ENCODE data around the gene UGDH.
A peak's percentile ranks its signal among the peaks of the same experiment; 100 is the strongest.
"Not testable (repeated sequence)": the region's sequence is repeated elsewhere in the genome, so short reads cannot be mapped to it uniquely, and the experiment has no call there.

UGDH gene

GRCh38 chr4:39530682-39531081 lies 3.4 kb upstream of the UGDH start:
- no peak for DNase-seq (ENCODE audit: insufficient read length, low spot score)
- no peak for FAIRE-seq

DNA sequence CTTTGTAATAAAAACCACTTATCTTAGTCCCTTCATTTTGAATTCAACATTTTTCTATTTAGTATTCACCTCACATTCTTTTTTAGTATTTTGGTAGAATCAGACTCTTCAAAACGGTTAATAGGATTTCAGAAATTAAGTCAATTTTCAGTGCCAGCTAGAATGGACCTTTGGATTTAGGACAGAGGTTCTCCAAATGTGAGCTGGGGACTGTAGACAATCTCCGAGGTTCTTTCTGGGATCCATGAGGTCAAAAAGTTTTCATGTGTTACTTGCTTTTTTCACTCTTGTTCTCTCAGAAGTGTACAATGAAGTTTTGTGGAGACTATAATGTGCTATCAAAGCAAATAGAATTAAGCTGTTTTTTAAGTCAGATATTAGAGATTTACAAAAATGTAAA lies 2.3 kb upstream of the UGDH start:
- DNase-seq (ENCODE audit: insufficient read length, low spot score) (no peak), FAIRE-seq (no peak)

DNA sequence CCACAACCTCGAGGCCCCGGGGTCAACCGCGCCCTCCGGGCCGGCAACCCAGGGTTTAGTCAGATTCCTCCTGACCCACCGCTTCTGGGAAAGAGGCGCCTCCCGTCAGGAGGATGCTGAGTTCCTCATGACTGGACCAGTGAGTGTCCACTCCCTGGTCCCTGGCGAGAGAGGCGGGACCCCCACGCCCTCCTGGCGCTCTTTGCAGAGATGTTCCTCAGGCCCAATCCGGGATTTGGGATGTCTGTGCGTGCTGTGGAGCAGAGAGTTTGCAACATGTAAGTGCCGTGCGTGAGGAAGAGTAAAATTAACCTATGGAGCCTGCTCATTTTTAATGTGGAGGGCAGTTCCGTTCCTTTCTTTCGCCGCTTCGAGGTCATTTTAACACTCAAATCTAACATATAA lies 824 bp upstream of the UGDH start:
- no peak for FAIRE-seq
- DNase-seq (ENCODE audit: insufficient read length, low spot score), result no peak

GRCh38 chr4:39526765-39527295 lies 409 bp downstream of the UGDH start:
- no peak for FAIRE-seq
- DNase-seq (ENCODE audit: insufficient read length, low spot score), result peak; percentile 38

GRCh38 chr4:39525822-39526690 lies 1.2 kb downstream of the UGDH start:
- FAIRE-seq (no peak), DNase-seq (ENCODE audit: insufficient read length, low spot score) (no peak)

GRCh38 chr4:39524161-39524957 lies 2.9 kb downstream of the UGDH start:
- no peak for DNase-seq (ENCODE audit: insufficient read length, low spot score)
- no peak for FAIRE-seq

DNA sequence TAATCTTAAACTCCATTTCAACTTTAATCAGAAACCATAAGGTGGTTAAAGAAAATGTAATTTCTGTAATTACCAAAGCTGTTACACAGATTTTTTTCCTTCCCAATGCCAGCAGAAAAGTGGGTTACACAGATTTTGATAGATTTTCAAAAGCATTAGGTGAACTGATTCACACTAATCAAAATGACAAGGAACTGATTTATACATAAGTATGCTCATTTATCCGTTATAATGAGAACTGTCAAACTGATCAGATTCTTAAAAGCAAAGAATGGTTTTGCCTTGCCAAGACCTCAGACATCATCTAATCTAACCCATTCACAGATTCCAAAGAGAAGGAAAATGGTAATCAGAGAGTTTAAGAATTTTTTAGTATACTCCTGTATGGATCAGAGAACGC lies 5.2 kb downstream of the UGDH start:
- no peak for FAIRE-seq
- no peak for DNase-seq (ENCODE audit: insufficient read length, low spot score)

- no peak for FAIRE-seq
- peak; percentile 61 for DNase-seq (ENCODE audit: insufficient read length, low spot score)
These were observed 5.9 kb downstream of the UGDH start for GRCh38 chr4:39521253-39521919.

DNA sequence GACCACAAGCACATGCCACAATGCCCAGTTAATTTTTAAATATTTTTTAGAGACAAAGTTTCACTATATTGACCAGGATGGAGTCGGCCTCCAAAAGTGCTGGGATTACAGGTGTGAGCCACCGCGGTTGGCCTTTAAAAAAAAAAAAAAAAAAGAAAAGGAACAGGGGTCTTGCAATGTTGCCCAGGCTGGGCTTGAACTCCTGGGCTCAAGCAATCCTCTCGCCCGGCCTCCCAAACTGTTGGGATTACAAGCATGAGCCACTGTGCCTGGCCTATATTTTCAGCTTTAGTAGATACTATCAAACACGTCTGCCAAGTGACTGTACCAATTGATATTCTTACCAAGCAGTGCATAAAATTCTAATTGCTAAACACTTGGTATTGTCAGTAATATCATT lies 8.8 kb downstream of the UGDH start:
- FAIRE-seq (no peak), DNase-seq (ENCODE audit: insufficient read length, low spot score) (no peak)

GRCh38 chr4:39516407-39516966 lies 10.8 kb downstream of the UGDH start:
- no peak for DNase-seq (ENCODE audit: insufficient read length, low spot score)
- FAIRE-seq, result no peak

GRCh38 chr4:39515669-39516401 lies 11.4 kb downstream of the UGDH start:
- DNase-seq (ENCODE audit: insufficient read length, low spot score); FAIRE-seq: not testable (repeated sequence)

DNA sequence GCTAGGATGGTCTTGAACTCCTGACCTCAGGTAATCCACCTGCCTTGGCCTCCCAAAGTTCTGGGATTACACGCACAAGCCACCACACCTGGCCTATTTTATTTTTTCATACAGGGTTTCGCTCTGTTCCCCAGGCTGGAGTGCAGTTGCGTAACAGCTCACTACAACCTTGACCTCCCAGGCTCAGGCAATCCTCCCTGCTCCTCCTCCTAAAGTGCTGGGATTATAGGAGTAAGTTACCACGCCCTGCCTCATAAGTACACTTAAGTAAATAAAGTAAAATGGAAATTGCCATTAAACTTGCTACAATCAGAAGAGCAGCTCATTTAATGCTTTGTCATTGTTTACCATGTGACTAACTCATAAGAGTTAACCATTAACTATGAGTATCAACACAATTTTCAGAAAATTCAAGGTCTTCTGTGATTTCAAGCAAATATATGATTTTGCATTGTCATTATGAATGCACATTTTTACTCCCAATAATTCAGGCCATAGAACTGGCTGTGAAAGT lies 12.3 kb downstream of the UGDH start:
- DNase-seq (ENCODE audit: insufficient read length, low spot score), result no peak
- FAIRE-seq, result no peak

- FAIRE-seq; DNase-seq (ENCODE audit: insufficient read length, low spot score): not testable (repeated sequence)
These were observed 13.0 kb downstream of the UGDH start for GRCh38 chr4:39514266-39514665.

- DNase-seq (ENCODE audit: insufficient read length, low spot score), result no peak
- FAIRE-seq, result no peak
These were observed 16.8 kb downstream of the UGDH start for GRCh38 chr4:39510348-39510929.

DNA sequence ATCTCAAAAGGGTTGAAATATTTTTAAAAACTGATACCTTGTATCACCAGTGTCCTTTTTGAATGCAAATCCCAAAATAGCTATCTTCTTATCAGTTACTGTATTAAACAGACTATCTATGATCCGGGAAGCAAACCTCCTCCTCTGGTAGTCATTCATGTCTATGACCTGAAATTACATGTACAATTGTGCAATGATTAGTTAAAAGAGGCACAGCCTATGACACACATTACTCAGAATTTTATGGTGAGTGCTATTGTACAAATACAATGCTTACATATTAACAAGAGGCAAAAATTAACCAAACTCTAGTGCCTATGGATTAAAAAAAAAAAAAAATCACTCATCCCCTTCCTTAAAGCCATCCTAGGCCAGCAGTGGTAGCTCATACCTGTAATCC lies 21.7 kb downstream of the UGDH start:
- no peak for FAIRE-seq

DNA sequence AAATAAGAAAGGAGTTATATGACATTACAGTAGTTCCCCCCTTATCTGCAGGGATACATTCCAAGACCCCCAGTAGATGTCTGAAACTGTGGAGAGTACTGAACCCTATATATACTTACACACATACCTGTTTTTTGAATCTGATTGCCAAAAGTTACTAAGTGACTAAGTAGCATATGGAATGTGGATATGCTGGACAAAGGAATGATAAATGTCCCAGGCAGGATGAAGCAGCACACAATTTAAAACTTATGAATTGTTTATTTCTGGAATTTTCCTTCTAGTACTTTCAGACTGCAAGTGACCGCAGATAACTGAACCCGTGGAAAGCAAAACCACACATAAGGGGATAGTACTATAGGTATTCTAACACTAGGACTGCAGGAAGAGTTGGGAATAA lies 22.7 kb downstream of the UGDH start:
- FAIRE-seq (no peak), DNase-seq (ENCODE audit: insufficient read length, low spot score) (no peak)

More for the DNA sequence above, 21.7 kb downstream of the UGDH start:
- no peak for DNase-seq (ENCODE audit: insufficient read length, low spot score)

DNA sequence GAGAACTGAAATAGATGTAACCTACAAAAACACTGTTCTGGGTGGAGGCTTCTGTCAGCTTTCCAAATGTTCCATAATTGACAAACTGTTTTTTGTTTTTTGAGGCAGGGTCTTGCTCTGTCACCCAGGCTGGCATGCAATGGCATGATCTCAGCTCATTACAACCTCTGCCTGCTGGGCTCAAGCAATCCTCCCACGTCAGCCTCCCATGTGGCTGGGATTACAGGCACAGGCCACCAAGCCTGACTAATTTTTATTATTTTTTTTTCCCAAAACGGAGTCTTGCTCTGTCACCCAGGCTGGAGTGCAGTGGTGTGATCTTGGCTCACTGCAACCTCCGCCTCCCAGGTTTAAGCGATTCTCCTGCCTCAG lies 24.6 kb downstream of the UGDH start:
- DNase-seq (ENCODE audit: insufficient read length, low spot score); FAIRE-seq: not testable (repeated sequence)

GRCh38 chr4:39502019-39502663 lies 25.1 kb downstream of the UGDH start:
- no peak for DNase-seq (ENCODE audit: insufficient read length, low spot score)
- no peak for FAIRE-seq

DNA sequence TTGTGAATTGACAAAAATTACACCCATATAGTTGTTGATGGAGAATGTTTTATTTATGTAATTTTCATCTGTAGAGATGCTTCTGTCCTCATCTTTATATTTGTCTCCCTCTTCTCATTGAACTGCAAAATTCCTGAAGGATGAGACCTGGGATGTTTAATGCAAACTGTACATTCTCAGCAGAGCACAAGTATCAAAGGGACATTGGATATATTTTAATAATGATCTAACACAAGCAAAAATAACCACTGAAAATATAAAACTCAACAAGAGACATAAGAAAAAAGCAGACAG lies 28.6 kb downstream of the UGDH start:
- DNase-seq (ENCODE audit: insufficient read length, low spot score), result no peak
- no peak for FAIRE-seq

Data from HTR-8/SVneo (cell line).